ENCODE data around the gene SF1.

Gene SF1

GRCh38 chr11:64723117-64723906, 55.0 kb downstream of the SF1 start, which contains the start of gene NRXN2:
TSS of gene NRXN2 (minus strand) at chr11:64723197. CDS start at chr11:64713699, 9,498 bp downstream.
- DNase-seq = peak in 13 of 14 donors; percentile 66 to 94 (median 86)

GRCh38 chr11:64722141-64723065, 55.9 kb downstream of the SF1 start:
- DNase-seq = no peak

- DNase-seq = no peak
Measured at GRCh38 chr11:64721359-64721699, 57.0 kb downstream of the SF1 start.

GRCh38 chr11:64720640-64721358, 57.5 kb downstream of the SF1 start:
- DNase-seq = no peak

GRCh38 chr11:64720167-64720566, 58.2 kb downstream of the SF1 start:
- no peak for DNase-seq

DNA sequence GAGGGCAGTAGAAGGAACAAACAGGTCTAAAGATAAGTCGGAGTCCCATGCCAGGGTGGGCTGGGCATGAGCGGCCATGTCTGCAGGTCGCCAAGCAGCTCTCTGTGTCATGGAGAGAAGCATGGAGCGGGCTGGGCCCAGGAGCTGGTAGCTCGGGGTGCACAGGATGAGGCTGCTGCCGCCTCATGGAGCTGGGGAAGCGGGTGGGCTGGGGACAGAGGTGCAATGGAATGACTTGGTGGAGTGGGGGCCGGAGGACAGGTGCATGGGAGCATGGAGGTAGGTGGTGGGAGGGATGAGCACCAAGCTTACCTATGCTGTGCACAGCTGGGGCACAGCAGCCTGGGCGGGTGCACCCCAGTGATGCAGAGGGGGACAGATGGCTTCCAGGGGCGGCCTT, 58.9 kb downstream of the SF1 start:
- no peak for DNase-seq

DNA sequence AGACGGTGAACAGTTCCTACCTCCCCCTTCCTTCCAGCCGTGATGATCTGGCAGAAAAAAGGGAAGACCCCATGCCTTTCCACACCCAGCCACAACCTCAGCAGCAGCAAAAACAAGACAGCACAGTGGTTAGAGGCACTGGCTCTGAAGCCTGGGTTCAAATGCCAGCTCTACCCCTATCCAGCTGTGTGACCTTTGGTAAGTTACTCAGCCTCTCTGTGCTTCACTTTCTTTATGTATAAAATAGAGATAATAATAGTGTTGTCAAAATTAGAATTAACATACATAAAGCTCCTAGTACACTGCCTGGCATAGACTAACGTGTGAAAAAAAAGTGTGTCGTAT, 59.6 kb downstream of the SF1 start:
- DNase-seq = no peak

GRCh38 chr11:64718084-64718779, 60.1 kb downstream of the SF1 start:
- DNase-seq = peak in 1 of 14 donors; percentile 67

GRCh38 chr11:64717268-64717578, 61.1 kb downstream of the SF1 start:
- DNase-seq = no peak

GRCh38 chr11:64716473-64717267, 61.7 kb downstream of the SF1 start:
- no peak for DNase-seq

- DNase-seq = no peak
Measured at GRCh38 chr11:64715756-64716472, 62.4 kb downstream of the SF1 start.

GRCh38 chr11:64715110-64715509, 63.2 kb downstream of the SF1 start:
- no peak for DNase-seq

DNA sequence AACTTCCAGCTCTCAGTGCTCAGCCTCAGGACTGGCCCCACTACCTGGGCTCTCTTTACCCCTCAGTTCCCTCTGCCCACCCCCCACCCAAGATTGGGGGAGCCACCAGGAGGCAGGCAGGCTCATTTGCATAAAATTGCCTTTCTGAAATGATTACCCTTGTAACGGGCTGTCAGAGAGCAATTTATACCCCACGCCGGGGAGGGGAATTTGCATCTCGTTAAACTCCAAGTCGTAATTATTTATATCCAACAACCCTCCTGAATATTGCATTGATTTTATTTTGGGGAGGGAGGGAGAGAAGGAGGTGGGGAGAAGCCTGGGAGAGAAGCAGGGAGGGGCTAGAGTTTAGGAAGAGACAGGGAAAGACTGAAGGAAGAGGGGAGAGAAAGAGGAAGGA, 63.7 kb downstream of the SF1 start:
- DNase-seq = no peak

All from C1 segment of cervical spinal cord (tissue), 14 donors.